Stimulated activated CD8-positive, alpha-beta memory T cell treated with anti-CD3 and anti-CD28 coated beads, Interleukin-4, amount 100 ng/mL, for 4 hours (primary cell): ENCODE results near the gene CXCL13.
"Not testable (repeated sequence)": the region's sequence is repeated elsewhere in the genome, so short reads cannot be mapped to it uniquely, and the experiment has no call there.

ENCODE experiments used
- DNase-seq, 2 donors: peaks; one replicate each; pipeline ENCODE4 v3.0.0-alpha.2; 2020; ENCODE audit warnings: low read depth in 2 of 2, low spot score in 1 of 2

The CXCL13 gene

GRCh38 chr4:77601614-77602187 lies 3.9 kb upstream of the CXCL13 start:
- no peak for DNase-seq

DNA sequence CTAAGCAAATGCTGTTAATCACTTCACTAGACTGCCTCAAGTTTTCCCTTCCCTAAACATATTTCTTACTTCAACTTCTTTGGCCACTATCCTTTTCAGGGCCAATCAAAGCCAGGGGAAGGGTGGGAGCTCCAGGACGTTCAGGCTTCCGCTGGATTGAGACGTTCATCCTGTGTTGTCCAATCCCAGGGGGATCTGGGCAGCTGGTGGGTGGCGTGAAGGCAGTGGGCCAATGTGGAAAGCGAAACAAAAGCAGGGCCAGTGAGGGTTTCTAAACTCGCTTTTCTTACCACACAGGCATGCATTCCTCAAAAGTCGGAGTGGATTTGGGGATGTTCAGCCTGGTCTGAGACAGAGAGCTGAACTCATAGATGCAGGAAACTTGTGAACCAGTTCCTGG lies 7.6 kb downstream of the CXCL13 start:
- DNase-seq: no peak

DNA sequence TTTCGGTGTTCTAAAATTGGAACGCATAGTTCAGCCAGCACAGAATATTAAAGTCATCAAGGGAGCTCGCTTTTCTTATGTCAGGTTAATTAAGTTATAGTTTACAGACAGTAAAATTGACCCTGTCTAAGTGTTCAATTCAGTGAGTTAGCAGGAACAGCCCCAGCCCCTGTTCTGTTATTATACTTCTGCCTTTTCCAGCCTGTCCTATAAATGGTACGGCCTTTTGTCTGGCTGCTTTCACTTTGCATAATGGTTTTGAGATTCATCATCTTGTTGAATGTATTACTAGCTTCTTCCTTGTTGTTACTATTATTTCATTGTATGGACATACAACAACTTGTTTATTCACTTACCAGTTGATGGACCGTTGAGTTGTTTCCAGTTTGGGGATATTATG lies 9.5 kb downstream of the CXCL13 start:
- no peak for DNase-seq

GRCh38 chr4:77617203-77617602 lies 11.6 kb downstream of the CXCL13 start:
- no peak for DNase-seq

DNA sequence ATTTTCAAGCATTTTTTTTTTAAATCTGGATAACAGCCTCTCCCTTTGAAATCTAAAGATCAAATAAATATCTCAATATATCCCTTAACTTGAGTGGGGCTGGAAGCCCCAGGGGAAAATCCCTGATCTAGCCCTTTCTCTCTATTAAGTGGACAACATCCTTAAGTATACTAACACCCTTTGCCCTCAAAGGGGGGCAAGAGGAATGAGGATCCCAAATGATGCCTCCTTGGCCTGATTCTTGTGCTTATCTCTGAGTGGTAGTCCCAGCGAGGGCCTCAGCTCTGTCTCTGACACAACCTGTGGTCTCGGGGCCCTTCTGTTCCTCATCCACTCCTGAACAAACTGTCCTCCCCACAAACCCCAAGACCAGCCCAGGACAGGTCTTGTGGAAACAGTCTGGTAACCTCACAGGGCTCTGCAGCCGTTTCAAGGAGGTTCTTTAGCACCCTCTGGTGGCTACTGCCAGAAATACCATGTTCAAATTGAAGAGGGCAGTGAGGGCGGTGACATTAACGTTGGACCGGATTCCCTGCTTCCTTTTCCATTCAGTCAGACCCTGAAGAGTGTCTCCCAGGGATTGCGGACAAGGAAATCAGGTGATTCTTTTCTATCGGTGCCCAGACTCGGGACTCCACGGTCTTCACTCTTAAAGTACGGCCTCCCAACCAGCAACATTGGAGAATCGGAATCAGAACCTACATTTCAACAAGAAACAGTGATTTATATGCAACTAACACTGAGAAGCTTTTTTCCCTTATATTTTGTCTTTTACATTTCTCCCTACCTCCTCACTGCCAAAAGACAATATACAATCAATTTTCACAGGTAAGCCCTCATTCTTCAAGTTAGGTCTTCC lies 13.0 kb downstream of the CXCL13 start:
- peak; percentile 6 to 8 for DNase-seq

DNA sequence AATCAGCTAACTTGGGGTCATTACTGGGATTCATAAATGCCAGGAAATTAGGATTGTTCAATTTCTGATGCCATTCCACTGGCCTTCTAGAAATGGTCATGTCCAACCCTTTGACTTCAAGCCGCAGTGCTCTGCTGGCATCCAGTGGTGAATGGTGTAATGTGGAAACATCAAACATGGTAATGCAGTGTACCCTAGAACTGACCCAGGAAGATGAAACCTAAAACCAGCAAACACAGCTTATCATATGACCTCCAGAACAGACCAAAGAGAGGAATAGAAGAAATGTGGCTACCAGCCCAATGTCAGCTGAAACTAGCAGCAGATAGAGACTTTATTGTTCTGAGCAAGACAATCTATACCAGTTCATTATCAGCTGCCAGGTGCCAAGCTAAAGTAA lies 13.8 kb downstream of the CXCL13 start:
- DNase-seq: no peak

DNA sequence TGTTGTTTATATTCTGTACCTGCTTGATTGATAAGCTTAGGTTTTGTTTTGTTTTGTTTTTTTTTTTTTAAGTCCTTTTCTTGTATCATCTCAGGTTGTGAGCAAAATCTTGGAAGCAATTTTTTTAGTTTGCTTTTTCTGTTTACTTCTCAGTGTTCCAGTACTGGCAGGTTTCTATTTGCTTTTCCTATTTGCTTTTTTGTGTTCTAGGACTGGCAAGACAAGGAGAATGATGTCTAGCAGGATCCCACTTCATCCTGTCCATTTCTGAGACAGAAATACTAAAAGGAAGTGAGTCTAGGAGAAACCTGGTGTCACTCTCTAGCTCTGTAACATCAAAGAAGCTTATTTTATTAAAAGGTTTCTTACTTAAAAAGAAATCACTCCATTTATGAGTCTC lies 15.6 kb downstream of the CXCL13 start:
- no peak for DNase-seq

DNA sequence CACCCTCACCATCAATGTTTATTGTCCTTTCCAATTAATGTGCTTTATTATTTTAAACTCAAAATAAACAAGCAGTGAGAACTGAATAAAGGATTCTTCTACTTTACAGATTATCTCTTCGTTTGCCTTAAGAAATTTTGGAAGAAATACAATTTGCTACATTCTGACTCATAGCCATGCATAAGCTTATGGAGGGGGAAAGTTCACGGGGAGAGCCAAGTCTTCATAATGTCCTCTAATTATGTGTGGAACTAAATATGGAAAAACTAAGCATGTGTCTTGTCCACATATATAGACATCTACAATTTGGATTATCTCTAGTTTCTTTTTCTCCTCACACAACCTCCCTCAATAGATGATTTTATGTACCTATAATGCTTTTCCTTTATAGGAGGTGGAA lies 17.5 kb downstream of the CXCL13 start:
- no peak for DNase-seq

GRCh38 chr4:77624213-77624612 lies 18.6 kb downstream of the CXCL13 start:
- no peak for DNase-seq

DNA sequence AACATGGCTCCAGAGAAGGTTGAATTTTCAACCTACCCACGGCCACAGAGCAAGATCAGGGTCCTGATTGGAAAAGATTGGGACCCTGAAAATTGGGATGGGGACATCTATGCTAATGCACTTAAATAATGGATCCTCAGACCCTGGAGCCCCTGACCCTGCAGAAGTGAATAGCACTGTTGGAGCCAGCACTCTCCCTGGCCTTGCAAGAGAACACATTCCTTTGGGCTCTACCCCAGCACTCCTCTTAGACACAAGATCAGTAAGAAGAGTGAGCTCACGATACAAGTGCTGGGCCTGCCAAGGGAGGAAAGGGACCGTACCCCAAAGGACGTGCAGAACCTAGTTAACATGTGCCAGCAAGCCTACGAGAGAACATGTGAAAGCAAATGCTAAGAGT lies 19.9 kb downstream of the CXCL13 start:
- no peak for DNase-seq

DNA sequence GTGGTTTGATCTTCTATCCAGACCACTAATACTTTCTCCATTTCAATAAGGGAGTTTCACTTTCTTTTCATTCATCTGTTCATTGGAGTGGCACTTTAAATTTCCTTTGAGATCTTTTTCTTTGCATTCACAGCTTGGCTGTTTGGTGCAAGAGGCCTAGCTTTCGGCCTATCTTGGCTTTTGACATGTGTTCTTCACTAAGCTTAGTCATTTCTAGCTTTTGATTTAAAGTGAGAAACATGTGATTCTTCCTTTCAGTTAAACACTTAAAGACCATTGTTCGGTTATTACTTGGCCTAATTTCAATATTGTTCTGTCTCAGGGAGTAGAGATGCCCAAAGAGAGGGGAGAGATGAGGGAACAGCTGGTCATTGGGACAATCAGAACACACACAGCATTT lies 24.3 kb downstream of the CXCL13 start:
- DNase-seq: no peak

- DNase-seq: no peak
Observed at GRCh38 chr4:77631276-77631675, 25.7 kb downstream of the CXCL13 start.

- DNase-seq: no peak
Observed at GRCh38 chr4:77634132-77634785, 28.6 kb downstream of the CXCL13 start.

- DNase-seq: no peak
Observed at GRCh38 chr4:77635246-77635645, 29.6 kb downstream of the CXCL13 start.

DNA sequence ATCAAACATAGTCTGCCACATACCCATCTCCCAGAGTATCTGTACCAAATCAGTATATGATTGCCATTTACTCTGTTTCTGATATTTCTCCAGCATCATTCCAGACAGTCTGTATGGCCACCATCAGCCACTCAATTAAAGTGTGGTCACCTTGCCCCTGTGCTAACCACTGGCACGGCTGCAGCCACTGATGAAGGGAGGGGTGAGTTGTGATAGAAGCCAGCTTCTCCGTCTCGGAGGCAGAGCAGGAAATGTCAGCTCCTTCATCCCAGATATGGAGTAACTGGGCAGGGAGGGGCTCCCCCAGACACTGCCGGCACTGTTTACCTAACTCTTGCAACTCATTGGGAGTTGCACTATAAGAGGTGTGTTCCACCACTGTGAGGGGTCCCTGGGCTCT lies 30.3 kb downstream of the CXCL13 start:
- DNase-seq: no peak

DNA sequence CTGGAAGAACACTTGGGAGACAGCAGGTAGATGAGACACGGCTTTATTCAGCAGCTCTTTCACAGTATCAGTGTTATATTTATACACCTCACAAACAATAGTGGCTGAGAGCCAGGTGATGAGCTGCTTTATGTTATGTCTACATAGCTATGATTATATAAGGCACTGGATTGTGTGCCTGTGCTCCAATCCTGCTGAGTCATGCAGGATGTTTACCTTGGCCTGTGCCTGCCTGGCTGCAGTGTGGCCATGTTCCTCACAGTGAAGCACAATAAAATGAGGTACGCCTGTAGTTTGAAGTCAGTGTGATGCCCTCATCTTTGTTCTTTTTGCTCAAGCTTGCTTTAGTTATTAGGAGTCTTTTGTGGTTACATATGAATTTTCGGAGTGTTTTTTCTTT lies 31.3 kb downstream of the CXCL13 start:
- no peak for DNase-seq

- DNase-seq: not testable (repeated sequence)
Observed at GRCh38 chr4:77644069-77644468, 38.4 kb downstream of the CXCL13 start.

- DNase-seq: no peak
Observed at GRCh38 chr4:77650787-77651186, 45.2 kb downstream of the CXCL13 start.

DNA sequence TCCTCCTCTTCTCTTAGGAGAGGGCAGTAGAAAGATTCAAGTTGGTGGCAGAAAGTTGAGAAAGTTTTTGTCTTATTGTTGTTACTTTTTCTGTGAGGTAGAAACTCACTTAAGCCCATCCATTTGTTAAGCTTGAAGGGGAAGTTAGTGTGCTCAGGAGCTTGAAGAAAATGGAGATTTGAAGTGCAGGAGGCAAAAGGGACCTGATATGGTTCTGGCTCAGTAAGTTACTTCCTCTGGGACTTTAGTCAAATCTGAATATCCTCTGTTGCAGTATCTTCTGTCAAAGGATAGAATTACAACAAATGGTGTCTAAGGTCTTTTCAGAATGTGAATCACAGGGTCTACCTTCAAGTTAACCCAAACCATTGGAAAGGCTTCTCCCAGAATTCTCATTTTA lies 46.2 kb downstream of the CXCL13 start:
- no peak for DNase-seq

DNA sequence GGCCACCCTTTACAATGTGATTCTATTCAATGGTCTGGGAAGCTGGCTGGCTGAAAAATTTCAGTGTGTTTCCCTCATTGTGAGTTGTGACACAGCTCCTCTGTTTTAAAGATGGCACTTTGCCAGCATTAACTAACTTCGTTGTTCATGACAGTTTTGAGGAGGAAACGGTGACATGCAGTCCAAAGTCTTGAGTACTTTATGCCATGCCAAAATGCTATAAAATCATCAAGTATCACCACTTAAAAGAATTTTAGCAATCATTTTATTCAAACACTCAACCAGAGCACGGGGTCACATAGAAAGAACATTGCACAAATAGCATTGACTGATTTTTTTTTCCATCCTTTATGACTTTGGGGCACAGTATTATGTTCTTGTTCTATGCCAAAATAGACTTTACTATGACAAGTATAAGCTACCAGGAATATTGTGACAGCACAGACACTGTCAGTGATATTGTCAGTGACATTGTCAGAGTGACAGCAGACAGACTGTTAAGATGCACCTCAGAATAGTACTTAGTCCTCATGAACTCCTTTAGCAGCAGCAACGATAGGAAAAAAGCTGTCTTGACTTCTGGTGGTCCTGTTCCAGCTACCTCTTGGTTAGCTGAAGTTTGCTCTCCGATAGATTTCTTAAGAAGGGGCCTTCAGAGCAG lies 46.7 kb downstream of the CXCL13 start:
- no peak for DNase-seq

DNA sequence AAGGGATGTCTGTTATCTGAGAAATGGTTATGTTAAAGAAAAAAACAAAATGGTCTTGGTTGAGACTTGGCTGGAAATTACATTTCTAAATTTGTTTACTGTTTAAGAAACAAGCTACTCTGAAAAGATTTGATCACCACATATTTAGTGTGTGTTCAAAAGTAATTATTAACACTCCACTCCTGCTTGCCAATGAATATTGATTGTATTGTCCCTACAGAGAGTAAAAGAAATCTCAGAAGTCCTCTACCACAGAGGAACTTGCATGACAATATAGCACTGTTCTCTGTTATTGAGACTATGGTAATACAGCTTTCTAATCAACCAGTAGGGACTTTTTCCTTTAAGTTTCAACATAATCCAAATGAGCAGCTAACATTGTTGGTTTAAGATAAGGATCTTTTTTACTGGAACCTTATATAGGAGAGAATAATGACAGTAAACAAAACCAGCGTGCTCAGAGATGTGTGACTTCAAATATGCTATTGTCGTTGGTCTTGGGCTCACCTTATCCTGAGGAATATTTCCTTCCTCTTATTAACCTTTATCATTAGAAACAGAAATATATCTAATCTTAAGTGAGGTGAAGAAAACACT lies 47.6 kb downstream of the CXCL13 start:
- no peak for DNase-seq
